NCI-H524 treated with DMSO at 0.1 percent for 48 hours (cell line): Measurements from ENCODE around the gene DOK4.

Experiments
- DNase-seq: peaks from one replicate; lab custom pipeline; 2025; lab: John Stamatoyannopoulos, UW

Gene DOK4

DNA sequence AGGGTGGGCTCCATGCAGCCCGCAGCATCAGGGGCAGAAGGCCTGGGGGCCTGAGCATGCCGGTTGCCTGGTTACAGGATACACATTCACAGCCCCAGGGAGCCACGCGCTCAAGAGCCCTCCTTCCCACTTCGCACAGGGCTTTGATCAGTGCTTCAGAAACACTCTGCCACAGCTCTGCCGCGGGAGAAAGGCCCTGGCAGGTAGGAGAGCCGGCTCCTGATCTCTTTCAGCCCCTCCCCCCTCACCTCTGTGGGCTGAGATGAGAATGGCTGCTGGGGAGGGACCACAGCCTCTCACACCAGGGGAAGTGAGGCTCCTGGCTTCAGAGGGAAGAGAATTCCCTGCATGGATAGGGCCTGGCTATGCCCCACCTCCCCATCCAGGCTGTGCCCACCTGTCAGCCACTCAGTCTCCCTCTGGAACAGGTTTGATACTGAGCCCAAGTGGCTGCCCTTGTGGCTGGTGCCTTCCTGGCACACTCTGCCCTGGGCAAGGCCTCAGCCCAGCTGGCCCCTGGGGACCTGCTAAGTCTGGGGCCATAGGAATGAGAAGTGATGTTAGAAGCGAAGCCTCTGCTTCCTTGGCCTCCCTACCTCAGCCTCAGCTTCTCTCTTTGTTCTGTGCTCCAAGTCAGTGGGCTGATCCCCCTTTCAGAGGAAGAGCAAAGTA is 8.6 kb downstream of the DOK4 start:
- no peak for DNase-seq

DNA sequence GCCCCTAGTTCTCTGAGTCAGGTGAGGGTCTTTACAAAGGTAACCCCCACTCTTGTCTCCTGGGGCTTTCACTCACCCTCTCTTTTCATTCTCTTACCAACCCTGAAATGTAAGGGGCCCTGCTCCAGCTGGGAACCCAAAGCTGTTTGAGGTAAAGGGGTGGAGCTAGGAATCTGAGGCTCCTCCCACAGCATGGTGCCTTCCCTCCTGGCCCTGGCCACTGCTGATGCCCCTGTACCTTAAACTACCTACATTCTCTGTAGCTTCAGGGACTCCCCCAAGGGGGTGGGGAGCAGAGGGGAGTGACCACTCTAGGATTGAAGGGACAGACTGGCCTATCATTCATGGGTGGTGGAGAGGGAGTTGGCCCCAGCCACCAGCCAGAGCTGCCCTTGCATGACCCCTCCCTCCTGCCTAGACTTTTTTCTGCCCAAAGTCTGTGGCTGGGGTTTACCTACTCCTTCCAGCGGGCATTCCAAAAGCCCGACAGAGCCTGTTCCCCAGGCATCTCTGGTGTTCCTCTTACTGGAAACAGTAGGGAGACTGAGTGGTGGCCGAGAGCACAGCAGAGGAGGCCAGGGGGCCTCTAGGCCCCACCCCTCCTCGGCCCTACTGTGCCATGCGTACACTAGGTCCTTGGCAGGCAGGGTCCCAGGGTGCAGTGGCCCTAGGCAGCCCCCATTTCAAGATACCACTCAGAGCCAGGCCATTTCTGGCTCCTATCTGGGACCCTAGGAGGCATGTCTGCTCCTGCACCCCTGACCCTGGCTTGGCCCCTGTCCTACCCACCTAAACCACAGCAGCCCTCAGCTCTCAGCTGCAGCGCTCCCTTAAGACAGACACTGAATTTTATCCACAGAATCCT is 9.5 kb downstream of the DOK4 start:
- DNase-seq = no peak

DNA sequence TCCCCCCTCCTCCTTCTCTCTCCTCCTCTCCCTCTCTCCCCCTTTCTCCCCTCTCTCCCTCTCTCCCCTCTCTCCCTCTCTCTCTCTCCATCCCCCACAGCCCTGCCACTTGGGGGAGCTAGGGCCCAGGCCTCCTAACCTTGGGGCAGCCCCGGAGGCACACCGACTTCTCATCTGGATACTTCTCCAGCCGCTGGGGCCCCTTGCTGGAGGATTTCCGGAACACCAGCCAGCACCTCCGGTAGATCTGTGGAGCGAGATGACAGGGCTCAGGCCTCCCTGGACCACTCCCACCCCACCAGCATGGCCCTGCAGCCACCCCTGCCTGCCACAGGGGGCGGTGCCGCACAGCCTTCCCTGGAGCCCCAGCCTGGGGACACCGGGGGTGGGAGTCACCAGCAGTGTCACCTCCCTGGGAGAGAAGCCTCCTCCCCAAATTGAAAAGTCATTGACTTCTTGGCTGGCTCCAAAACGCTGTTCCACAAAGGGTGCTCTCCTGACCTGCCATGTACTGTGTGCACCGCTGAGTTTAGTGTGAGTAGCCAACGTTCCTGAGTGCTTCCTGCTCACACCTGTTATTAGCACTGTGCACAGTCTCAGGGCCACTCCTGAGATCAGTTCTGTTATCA is 10.5 kb downstream of the DOK4 start:
- no peak for DNase-seq

DNA sequence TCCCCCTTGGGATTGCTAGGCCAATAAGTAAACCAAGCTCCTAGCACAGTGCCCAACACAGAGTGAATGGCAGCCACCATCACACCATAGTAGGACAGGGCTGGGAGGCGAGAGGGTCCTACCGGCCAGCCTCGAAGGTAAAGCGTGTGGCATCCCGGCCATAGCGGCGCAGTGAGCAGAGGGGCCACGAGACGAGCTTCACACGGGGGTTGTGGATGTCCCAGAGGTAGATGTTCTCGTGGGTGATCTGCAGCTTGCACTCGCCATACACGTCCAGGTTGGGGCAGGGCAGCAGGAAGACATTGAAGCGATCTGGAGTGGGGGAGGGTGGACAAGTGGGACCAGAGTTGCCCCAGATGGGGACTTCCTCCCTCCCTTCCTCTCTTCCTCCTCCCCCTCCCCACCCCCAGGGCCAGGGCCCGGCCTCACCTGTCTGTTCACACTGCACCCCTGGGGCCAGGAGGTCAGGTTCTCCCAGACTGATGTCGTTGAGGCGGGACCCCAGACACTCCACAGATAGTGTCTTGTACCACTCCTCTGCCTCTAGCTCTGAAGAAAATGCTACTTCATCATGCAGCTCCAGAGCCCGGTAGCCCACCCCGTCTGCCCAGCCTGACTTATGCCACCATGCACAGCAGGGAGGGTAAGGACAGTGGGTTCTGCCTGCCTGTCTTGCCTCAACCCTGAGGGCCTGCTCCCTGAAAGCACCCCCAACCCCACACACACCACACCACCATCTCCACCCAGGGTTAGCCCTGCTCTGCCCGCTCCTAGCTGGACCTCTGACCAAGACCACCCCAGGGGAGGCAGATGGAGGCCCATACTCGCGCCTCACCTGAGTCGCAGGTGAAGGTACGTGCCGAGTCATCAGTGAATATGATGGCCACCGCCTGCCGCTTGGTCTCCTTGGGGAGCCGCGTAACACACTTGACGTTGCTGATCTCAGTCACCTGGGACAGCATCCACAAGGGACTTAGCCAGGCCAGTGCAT is 11.3 kb downstream of the DOK4 start:
- no peak for DNase-seq

DNA sequence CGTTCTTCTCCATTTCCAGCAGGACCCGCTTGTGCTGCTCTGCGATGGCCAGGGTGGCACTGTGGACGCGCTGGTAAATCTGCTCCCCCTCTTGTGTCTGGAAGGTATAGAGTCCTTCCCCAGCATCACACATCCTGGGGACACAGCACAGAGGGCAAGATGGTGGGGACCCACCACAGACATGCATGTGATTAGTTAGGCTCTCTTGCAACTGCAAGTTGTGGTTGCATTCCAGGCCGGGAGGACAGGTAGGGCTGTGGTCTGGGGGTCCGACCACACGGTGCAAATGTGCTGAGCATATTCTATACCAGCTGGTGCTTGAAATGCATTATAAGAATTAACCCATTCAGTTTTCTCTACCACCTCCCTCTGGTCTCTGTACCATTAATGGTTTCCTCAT is 12.4 kb downstream of the DOK4 start:
- DNase-seq = no peak

DNA sequence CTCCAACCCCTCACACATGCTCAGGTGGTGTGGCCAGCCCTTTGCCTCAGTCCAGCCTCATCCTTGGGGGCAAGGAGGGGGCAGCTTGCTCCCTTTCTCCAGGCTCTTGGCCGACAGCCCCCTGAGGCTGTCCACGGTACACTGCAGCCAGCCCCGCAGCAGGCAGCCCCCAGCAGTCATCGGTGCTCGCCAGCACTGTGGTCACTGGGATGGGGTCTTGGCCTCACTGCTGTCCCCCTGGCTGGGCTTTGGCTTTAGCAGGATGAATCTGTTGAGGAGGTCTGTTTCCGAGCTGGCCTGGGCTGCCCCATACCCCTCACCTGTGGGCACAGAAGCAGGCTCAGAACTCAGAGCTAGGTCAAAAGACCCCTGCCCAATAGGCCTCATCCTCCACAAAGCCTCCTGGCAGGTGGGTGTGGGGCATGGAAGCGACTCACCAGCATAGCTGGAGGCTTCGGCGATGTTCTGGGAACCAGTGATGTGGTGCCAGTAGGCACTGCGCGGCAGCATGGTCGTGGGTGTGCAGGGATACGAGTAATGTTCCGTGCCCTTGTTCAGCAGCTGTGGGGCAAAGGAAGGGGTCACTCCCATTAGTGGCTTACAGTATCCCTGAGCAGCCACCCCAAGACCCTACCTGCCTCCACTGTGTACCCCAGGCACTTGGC is 13.0 kb downstream of the DOK4 start:
- no peak for DNase-seq

DNA sequence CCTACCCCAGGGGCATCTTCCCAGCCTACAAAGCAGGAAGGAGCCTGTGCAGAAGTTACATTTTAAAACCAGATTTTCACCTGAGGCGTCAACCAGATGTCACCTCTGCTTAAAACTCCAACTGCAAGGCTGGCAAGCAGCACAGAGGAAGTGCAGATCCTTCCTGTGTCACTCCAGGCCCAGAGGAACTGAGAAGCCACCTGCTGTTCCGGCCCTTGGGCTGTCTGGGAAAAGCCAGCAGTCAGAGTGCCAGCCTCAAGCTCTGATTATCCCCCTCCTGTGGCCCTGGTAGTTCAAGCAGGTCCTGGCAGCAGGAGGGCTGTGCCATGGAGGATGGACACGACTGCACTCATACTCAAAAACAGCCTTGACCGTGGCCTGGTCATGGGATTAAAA is 13.6 kb downstream of the DOK4 start:
- DNase-seq = no peak

DNA sequence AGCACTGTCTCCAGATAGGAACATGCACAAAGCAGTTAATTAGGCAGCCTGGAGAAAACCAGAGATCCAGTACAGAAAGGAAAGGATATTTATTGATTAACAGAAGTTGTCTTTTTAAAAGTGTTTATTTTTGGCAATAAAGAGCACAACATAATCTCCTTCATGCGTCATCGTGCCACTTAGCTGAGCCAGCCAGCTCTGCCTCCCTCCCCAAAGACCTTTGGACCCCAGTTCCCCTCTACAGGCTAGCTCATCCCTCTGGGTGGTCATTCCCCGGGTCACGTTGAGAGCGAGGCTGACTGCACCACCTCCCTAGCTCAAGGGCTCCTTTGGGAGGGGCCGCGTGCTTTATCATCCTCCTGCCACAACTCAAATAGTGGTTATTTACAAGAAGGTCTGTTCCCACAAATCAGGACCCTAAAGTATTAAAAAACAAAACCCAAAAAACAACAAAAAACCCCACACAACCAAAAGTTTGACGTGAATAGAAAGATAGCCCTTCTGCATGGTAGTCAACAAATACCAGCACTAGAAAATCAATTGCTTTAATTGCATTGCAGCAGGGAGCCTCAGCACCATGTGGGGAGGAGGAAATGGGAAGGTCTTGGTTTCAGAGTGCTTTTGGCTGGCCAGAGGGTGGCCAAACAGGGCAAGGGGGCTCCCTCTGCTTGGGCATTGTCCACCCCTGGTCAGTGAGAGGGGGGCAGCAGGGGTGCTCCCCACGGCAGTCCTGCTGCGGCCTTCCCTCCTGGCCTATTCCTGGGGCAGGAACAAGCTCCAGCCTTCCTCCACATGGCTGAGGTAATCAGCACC is 14.2 kb downstream of the DOK4 start:
- DNase-seq = no peak

DNA sequence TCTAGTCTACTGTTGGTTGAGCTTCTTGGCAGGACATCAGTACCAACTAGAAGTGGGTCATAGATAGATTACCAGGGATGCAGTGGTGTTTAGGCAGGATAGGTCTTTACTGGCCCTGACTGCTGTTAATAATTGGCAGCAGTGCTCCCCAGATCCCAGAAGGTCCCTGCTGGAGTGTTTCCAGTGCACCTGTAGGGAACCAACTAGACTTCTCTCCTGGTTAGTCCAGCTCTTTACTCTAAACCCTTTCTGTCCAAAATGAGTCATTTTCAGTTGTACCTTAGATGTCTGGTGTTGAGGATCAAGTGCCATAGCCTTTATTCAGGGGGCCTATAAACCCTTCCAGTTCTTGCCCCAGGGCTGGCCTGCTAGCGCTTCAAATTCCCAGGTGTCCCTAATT is 15.1 kb downstream of the DOK4 start:
- DNase-seq = no peak

DNA sequence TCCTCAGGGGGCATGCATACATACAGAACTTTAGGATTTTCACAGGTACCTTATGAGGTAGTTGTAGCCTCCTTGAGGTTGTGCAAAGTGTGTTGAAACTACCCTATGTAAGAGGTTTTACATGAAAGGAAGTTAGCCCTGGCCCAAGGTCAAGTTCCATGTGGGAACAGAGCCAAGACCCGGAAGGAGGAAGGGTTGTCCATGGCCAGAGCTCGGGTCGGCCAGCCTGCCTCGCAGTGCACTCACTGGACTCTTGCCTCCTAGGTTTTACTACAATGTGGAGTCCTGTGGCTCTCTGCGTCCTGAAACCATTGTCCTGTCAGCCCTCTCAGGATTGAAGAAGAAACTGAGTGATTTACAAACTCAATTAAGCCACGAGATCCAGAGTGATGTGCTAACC is 15.6 kb downstream of the DOK4 start:
- DNase-seq = no peak

DNA sequence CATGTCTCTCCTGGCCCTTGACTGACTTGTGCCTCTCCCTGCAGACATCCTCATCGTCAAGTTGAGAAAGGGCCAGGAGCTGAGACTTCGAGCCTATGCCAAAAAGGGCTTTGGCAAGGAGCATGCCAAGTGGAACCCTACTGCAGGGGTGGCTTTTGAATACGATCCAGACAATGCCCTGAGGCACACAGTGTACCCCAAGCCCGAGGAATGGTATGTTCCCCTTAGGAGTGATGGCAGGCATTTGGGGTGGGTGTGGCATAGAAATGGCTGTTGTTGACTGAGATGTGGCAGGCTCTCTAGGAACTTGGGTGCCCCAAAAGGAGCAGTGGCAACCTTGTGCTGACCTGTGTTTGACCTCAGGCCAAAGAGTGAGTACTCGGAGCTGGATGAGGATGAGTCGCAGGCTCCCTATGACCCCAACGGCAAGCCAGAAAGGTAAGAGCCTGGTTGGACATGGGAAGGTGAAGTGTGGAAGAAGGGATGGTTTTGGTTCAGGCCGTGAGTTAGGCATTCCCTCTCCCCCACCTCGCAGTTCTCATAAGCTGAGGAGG is 16.3 kb downstream of the DOK4 start:
- no peak for DNase-seq

DNA sequence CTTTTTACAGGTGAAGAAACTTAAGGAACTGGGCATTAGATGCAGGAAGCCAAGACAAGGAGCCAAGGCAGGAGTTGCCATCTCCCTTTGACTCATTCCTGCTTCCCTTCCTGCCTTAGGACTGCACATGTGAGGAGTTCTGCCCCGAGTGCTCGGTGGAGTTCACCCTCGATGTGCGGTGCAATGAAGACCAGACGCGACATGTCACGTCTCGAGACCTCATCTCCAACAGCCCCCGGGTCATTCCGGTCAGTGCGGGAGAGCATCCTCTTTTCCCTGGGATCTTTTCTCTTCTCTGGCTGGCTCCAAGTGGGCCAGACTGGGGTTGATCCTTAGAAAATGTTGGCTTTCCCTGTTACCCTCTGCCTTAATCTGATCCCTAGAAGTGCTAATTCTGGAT is 17.2 kb downstream of the DOK4 start:
- no peak for DNase-seq

DNA sequence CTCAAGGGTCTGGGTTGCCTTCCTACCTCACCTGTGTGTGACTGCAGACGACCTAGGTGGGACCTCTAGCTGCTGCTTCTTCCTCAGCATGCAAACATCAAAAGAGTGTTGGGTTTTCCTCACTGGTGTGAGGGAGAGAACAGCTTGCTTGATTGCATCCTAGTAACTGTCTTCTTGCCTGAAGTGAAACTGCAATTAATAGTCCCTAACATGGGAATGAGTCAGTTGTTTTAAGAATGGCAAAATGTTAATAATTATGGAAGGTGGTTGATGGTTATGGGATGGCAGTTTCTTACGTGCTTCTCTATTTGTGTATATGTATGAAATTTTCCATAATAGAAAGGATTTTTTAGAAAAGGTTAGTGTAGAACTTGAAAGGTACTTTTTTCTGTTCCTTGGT is 17.9 kb downstream of the DOK4 start:
- DNase-seq = no peak

DNA sequence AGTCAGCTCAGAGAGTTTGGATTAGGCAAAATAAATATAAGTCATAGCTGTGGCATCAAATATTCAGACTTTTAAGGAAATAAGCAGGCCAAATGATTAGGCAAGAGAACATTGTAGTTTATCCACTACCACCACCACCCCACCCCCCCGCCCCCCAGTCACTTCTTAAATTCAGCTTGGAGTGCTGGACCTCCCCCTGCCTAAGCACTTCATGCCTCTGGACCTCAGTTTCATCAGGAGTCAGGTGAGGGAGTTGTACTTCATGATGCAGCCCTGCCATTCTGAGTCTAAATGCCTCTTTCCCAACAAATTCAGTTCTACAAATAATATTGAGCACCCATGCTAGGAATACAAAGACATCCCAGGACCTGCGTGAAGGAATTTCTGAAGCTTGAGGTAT is 21.8 kb downstream of the DOK4 start:
- DNase-seq = no peak

DNA sequence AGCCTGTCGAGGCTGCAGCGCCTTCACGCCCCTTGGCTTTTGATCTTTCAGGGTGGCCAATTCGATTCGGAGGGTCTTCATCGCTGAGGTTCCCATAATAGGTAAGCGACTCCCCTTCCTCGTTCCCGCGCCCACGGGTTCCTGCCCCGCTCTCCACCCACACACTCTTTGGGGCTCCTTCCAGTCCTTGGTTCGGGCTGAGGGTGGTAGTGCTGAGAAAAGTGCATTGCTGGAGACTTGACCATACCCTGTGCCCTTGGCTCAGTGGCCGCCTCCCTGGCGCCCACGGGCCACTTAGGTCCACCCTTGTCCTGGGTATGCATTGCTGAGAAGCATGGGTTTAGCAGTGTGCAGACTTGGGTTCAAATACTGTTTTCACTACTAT is 23.3 kb downstream of the DOK4 start:
- DNase-seq = no peak

DNA sequence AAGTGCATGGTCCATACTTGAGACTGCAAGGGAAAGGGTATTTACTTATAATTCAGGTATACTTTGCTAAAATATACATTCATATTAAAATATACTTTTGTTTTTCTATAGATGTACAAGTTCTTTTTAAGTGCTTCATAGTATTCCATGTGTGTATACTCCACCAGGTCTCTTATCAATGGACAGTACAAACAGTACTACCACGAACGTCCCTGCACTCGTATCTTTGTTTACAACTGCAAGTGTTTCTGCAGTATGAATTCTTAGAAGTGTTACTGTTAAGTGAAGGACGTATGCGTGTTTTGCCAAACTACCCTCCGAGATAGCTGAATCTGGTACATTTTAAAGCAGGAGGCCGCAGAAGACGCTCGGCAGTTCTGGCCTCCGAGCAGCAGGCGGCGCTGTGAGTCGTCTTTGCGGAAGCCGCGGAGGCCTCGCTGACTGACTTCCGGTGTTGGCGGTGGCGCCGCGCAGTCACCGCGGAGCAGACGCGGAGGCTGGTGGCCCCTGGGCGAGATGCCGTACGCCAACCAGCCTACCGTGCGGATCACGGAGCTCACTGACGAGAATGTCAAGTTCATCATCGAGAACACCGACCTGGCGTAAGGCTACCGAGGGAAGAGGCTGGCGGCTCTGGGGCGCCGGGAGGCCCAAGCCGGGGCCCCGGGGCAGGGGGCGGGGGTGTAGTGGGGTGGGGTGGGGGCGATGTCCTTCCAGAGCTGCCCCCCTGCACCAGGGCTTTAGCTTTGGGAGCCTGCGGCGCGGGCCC is 23.9 kb downstream of the DOK4 start, which contains the start of gene POLR2C:
POLR2C (plus strand) TSS at position 471 of the 769 bp plus-strand sequence; CDS start at position 517, 46 bp downstream.
- no peak for DNase-seq

DNA sequence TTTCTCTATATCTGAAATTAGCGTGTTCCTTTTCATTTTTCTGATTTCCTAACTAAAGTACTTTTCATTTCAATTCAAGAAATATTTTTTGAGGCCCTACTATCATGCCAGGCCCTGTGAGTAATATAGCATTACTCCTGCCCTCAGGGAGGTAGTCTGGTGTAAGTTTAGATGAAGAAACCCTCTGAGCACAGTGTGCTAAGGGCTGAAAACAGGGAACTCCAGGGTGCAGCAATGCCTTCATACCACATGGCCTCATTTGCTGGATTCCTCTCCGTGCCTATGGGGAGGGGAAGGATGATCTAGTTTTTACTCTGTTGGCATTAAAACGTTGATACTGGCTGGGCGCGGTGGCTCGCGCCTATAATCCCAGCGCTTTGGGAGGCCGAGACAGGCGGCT is 34.3 kb downstream of the DOK4 start:
- no peak for DNase-seq

DNA sequence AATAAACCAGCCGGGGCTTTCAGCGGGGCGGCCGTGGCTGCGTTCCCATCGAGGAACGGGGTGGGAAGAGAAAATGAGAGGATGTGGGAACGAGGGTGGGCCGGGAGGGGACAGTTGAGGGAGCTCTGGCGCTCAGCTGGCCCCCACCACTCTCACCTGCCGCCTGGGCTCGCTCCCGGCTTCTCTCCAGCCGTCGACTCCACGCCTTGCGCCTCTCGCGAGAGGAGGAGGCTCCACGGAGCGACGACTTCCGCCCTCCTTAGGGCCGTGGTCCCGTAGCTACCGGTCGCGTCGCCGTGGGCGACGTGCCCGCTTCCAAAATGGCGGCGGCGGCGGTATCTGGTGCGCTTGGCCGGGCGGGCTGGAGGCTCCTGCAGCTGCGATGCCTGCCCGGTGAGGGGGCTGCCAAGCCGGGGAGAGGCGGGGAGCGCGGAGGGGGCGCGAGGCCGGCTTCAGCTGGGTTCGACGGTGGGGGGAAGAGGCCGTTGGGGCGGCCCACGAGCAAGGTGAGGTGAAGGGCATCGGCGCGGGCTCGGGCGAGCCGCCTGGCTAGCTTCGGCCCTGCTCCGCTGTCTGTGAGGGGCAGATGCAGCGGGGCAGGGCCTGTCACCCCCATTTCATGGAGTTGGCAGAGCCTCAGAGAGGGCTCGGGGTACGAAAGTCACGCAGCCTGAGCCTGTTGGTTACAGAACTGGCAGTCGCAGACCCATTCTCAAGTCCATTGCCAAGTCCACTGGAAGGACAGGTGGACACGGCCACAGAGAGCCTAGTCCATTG is 38.9 kb downstream of the DOK4 start, which contains the start of the genes CIAPIN1 and COQ9:
CIAPIN1 (minus strand) TSS at position 200 of the 777 bp plus-strand sequence. CDS start 6,457 bp downstream, outside the sequence.
COQ9 (plus strand) TSS at position 294 of the 777 bp plus-strand sequence; CDS start at position 321, 27 bp downstream.
- peak; percentile 28 for DNase-seq
